Mesenteric fat pad (tissue), 1 donor: ENCODE measurements around the gene INPP5K. TPM values are rescaled to one million over a fixed set of nuclear protein-coding genes. Genes with fewer than 3 reads are reported as not detected.

Source experiments
- DNase-seq: peaks from one replicate; pipeline ENCODE4 v3.0.0-alpha.2; 2020; ENCODE audit warnings: low spot score
- total RNA-seq: library from RNA; stranded (reverse); fragmentation: NEBNext Ultra II Directional; extraction: Animal tissue kit (Norgen Biotek cat#: 25700); gene quantifications from one replicate; pipeline ENCODE4 v1.2.1, GENCODE V29; 2021
- donor health status: DM: yes; HTN: yes; CAD: no.

The INPP5K gene
- total RNA-seq, 1 donor from 2014 or later = 77.6 TPM

DNA sequence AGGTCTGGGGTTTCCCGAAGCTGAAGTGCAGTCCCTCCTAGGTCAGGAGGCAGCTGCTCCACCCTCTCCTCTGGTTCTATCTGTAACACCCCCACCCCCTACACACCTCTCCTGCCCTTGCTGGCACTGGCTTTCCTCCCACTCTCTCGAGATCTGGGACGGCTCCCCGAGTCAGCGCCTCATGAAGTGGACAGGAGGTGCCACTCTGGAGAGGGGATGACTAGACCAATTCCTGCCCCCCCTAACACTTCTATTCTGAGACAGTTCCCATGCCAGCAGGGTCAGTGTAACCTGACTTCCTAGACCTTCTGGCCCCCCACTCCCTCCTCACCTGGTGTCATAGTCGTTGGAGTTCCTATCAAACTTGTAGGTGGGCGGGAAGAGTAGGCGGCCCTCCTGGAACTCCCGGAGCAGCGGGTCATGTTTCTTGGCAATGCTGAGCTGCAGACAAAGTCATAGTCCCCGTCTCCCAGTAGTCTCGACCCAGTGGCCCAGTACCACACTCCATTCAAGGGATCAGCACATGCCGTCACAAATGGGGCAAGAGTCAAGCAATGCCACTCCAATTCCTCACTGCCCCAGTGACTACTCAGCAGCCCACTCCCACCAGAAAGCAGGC lies 9.7 kb downstream of the INPP5K start:
- DNase-seq = no peak

DNA sequence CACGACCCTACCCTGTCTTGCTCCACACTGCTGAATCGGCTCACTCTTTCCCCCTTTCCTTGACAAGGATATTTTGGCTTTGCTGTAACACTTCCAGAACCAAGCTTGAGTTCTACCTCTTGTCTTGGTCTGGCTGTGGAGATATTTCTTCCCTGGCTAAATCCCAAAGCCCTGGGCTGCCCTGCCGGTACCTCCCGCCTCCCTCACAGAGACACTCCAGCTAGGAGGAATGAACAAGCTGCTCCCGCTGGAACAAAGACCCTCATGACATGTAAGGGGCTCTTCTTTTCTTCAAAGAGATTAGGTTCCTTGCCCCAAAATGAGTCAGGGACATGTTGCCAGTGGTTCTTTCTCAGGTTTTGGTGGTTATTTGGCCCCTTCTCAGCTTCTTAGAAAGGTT lies 10.8 kb downstream of the INPP5K start:
- no peak for DNase-seq

DNA sequence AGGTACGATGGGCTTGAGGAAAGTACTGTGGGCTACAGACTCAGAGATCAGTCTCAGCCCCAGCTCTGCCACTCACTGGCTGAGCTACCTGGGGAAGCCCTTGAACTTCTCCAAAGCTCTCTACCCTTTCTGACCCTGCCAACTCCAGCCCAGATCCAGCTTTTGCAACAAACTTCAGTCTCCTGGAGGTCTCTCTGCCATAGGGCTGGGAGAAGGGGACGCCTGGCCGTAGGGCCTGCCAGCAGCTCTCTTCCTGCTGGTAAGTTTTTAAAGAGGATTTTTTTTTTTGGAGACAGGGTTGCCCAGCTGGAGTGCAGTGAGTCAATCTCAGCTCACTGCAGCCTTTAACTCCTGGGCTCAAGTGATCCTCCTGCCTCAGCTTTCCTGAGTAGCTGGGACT lies 11.5 kb downstream of the INPP5K start:
- DNase-seq = no peak

DNA sequence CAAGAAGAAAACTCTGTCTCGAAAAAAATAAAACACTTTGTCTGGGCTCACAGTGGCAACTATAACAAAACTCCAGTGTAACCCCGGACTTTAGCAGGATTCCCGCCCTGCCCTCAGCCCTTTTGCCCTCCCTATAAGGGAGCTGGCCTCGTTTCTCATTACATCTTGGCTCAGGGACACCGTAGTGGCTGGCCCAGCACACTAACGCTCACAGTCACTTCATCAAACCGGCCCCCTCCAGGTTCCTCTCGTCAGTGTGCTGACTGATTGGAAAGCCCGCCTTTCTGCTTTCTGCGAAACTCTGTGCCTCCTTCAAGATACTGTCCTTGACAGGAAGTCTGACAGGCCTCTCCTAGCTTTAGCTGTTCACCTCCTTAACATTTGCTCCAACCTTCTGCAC lies 12.7 kb downstream of the INPP5K start:
- no peak for DNase-seq

DNA sequence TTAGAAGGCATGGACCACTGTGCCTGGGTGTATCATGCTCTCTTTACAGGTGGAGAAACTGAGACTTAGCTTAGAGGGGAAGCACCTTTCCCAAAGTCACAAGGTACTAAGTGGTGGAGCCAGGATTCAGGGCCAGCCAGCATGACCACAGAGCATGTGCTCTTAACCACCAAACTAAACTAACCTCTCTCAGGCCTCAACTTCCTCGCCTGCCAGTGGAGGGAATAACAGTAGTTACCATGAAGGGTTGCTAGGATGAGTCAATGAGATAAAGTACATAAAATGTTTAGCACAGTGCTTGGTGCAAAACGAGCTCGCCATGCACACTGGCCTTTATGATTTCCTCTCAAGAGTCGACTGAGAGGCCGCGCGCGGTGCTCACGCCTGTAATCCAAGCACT lies 17.5 kb downstream of the INPP5K start:
- DNase-seq = no peak

DNA sequence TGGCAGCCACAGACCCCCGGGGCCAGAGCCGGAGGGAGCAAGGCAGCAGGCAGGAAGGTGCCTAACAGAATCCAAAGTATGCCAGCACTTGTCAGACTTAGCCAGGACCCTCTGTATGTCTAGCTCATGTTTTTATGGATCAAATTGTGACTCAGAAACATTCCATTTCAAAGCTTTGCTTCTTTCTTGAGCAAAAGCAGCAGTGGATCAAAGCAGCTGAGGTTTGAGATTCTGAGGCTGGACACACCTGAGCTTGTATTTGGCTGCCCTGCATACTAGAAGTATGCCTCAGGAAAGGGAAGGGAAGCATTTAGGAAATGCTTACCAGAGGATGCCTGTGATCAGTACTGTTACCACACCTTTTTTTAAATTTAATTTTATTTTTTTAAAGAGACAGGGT lies 18.2 kb downstream of the INPP5K start:
- no peak for DNase-seq

DNA sequence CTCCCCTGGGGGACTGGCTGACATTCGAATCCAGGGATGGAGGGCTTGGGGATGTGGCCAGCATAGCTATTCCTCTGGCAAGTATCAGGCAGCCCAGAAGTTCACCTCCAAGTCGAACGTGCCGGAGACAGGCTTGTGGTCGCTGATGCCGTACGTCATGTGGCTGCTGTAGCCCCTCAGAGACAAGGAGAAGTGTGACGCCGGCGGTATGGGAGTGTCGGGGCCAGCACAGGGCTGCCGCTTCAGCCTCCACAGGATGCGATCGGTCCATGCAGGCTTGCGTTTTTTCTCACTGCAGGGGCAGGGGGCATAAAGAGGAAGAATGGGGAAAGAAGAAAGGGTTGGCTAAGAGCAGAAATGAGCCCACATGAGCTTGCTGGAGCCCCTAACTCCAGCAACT lies 18.6 kb downstream of the INPP5K start:
- no peak for DNase-seq

DNA sequence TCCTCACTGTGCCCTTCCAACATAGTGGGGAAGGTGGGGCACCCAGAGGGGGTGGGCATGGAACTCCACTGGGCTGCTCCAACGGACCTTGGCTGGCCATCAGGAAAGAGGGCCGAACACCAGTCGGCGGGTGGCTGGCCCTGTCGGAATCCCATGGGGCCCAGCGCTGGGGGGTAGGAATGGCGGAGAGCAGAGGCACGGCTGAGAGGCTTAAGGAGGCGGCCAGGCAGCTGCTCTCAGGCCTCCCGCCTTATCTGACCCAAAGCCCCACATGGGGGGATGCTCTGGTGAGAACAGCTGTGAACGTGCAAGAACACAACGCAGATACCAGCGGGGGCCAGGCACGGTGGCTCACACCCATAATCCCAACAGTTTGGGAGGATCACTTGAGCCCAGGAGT lies 19.5 kb downstream of the INPP5K start:
- no peak for DNase-seq

DNA sequence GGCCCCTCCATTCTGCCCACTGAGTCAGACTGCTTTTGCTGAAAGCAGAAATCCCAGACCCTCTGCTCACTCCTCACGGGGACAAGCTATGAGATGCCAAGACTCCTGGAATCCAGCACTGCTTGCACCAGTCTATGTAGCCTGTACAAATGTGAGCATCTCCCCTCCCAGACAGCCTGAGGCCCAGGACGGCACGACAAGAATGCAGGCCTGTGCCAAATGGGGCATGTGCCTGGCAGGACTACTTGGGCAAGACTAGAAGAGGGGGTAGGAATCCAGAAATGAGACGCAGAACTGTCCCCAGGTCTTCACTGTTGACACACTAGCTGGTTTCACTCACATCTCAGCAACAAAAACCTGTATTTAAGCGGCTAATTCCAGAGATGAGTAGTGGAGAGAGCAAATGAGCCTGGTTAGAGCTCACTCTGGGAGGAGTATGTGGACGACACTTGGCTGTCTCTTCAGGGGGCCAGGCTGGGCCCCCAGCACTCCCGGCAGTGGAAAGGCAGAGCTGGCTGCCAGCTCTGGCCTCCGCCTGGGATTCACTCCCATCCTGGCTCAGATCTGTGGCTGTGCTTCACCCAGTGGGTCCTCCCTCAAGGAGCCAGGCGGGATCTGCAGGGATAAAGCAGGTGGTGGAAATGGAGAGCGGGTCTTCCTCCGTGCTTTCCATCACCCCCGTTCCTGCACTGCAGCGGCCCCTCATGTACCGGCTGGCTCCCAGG lies 21.0 kb downstream of the INPP5K start:
- no peak for DNase-seq

DNA sequence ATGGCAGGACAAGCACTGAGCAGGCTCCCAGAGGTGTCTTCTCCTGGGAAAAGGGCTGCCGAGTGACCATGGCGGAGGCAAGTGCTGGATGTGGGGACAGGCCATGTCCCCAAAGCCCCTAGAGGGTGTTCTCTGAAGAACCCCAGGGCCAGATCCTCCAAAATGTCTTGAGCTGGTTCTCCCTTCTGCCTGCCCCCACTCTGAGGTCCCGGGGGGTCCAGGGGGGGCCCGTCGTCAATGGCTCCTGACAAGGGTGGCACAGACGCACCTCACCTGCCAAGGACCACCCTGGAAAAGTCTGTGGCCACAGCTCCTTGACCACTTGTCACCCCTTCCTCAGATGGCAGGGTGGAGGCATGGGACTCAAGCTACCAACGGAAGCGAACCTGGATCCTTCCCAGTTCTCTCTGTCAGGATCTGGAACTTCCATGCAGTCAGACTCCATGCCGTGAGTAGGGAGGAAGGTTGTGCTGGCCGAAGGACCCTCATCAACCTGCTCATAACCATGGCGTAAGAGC lies 21.6 kb downstream of the INPP5K start:
- DNase-seq = no peak

DNA sequence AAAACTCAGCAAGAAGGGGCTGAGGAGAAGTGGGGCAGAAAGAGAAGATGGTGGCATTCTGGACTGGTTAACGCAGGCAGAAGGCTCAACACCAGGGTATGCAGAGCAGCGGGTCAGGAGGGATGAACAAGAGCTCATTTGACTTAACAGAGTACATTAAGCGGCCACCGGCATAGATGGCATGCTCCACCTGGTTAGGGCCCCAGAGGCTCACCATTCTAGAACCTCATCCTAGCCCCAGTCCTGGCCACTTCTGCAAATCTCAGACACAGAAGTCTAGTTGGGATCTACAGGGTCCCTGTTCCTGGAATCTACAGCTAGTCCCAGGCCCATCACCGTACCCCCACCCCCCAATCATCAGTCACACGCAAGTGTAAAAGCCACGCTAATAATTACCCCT lies 22.2 kb downstream of the INPP5K start:
- no peak for DNase-seq

DNA sequence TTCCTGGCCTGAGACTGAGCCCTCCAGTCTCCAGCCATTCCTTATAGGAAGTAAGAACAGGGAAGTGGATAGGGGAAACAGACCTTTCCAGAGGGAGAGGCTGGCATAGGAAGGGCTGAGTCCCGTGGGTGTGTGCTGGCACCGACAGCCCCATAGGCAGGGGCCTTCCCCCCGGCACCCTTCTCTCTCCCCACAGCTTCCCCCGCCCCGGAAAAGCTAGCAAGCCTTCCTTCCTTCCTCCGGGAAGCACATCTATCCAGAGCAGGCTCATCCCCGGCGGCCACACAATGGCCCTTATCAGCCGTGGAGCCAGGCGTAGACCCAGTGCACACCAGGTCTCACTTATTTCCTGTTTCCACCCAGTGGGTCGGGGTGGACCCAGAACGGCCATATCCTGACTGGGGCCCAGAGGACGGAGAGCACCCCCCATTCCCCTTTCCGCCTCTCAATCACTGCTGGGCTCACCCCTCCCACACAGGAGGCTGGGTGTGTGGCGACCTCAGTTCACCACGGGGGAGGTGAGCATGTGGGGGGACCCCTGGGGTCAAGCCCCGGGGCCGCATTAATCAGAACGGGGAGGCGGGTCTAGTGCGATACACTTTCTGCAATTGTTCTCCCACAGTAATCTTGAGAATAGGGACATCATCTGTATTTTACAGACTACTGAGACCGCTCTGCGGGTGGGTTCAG lies 23.0 kb downstream of the INPP5K start:
- no peak for DNase-seq

DNA sequence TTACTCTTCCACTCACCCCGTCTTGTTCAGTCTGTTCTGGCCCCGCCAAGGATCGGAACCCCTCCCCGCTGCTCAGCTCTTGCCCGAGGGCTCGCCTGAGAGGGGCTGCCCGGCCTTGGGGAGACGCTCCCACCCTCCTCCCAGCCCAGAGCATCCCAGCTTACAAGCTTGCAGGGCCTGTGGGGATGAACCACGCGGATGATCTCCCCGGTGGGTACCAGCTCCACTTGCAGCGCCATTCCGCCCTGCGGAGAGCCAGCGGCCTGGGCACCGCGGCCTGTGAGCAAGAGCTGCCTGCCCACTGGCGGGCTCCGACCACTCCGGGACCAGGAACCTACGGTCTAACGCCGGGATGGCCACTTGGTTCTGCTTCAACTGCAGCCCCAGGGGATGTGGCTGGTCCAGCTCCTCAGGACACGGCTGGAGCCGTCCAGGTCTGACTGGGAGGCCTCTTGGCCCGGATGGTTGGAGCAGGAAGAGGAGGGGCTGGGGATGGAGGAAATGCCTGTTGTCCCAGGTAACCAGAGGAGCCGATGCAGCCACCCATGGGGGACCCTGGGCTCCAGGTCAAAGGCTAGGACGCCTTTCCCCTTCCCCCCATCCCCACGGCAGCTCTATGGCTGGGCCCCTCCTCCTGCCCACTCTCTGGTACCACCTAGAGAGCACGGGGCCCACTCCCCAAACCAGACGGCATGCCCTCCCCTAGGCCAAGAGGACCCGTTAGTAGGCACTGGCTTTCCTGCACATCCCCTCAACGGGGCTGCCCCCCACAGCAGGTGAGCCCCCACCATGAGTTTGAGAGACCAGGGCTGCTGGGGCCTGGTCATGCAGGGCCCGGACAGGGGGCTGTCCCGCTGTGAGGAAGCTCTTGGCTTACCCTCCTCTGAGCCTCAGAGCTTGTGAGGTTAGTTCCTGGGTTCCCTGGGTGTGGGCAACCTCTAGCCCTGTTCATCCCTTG lies 23.9 kb downstream of the INPP5K start, which contains the start of gene MYO1C:
Gene MYO1C (minus strand): TSS at position 438 of the 958 bp plus-strand sequence. CDS start 199 bp downstream, at position 239.
- DNase-seq = no peak

DNA sequence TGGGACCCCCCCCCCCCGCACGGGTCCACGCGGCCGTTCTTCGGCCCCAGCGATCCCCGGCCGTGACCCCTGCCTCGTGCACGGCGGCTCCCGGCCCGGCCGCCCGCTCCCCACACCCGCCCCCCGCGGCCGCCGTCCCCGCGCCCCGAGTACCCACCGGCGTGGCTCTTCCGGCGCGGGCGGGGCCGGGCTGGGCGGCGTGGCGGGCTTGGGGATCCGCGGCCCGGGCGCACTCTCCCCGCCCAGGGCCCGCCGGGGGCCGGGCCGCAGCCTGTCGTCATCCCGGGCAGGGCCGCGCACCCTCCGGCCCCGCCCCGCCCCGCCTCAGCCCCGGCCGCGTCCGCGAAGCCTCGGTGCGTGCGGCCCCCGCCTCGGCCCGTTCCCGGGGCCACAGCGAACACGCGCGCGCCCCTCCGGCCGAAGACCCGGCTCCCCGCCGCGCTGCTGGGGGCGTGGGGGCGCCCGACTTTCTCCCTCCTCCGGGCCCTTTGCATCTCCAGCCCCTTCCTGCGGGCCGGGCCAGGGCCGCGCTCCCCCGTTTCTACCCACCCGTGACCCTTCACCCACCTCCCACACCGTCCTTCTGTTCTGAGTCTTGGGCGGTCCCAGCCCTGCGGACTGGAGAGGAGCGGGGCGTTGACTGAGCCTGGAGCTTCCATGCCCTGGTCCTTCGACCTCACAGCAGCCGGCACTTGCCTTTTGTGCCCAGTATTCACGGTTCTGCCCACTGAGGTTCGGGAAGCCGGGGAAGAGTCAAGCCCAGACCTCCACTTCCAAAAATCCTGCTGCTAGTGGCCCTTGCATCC lies 24.8 kb downstream of the INPP5K start:
- DNase-seq = no peak

DNA sequence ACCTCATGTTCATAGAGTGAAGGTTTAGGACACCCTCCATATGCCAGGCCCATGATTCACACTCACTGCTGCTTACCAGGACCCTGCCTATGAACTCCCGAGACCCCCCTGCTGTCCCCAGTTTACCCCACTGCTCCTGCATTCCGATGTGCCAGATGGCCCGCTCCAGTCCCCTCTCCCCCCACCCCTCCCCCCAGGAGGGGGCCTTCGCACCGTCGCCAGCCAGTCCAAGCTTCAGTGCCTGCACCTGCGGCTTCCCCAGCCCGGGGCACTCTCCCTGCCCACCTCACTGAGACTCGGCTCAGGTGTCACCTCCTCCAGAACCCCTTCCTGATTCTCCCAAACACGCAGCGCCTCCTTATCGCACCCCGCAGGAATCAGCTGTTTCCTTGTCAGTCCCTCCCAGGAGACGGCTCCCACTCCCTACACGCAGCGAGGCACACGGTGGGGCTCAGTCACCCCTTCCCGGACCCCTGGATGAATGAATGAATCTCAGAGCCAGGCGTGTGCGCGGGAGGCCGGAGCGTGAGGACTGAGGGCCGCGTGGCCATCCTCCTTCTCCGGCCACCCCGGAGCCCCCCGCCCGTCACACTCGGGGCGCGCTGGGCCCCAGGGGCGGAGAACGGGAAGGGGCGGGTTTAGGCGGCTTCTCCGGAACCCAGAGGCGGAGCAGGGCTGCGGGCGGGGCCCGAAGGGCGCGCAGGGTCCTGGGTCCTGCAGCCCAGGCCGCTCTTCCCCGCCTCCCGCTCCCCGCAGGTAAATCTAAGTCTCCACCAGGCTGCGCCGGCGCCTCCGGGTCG lies 25.6 kb downstream of the INPP5K start:
- peak; percentile 92 for DNase-seq

DNA sequence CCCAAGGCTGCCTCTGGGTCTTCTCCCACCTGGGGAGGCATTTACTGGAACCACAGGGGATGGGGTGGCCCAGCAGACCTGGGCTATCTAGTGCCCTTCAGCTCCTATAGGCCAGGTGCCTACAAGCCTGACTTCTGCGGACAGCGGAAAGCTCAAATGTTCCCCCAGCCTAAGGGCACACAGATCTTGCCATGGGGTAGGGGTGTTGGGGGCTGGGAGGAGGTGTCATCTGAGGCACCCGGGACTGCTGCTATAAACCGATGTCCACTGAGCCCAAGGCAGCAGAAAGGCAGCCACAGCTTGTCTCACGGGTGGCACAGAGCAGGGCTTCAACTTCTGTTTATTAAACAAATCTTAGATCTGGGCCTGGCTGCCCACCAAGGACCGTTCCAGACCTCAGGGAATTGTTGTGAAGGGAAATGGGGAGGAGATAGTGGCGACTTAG lies 27.6 kb downstream of the INPP5K start:
- DNase-seq = no peak

DNA sequence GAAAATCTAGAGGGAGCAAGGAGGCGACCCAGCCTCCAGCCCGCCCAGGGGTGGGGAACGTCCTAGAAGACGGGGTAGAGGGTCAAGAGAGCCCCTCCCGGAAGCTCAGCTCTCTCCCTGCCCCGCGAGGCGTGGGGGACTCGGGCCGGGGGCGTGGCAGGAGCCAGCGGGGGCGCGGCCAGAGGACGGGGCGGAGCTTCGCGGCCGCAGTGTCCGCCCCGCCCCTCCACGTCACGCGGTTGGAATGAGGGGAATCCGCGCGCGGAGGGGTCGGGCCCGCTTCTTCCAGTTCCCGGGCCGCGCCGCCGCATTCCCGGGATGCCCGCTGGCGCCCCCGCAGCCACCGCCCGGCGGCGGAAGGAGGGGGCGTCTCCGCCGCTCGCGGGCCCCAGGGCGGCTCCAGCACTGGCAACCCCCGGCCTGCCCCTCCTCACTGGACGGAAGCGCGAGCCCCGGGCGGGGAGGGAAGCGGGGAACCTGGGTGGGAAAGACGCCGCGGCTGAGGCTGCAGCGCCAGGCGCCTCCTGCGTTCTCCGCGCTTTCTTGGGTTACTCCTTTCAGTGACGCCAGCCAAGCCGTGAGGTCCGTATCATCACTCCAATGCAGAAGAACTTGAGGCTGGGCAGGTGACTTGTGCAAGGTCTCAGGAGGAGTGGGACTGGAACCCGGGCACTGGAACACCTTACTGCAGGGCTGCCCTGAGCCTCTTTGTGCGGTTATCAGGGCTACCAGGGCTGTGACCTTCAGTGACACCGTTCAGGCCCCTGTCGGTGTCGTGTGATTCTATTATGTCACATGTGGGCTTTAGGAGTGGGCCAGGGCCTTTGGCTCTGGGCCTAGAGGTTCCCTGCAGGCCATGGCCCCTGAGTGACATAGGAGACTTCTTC lies 28.2 kb downstream of the INPP5K start:
- DNase-seq = peak; percentile 94
